Measurements from ENCODE around the gene HJV.
"Not testable (repeated sequence)": the region's sequence is repeated elsewhere in the genome, so short reads cannot be mapped to it uniquely, and the experiment has no call there.

The HJV gene, protein sequence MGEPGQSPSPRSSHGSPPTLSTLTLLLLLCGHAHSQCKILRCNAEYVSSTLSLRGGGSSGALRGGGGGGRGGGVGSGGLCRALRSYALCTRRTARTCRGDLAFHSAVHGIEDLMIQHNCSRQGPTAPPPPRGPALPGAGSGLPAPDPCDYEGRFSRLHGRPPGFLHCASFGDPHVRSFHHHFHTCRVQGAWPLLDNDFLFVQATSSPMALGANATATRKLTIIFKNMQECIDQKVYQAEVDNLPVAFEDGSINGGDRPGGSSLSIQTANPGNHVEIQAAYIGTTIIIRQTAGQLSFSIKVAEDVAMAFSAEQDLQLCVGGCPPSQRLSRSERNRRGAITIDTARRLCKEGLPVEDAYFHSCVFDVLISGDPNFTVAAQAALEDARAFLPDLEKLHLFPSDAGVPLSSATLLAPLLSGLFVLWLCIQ

GRCh38 chr1:146021622-146022402, at the start of gene HJV:
TSS of gene HJV (minus strand) at chr1:146021735. CDS start at chr1:146020231, 1,504 bp downstream.
- DNase-seq (ENCODE audit: low spot score), result no peak

GRCh38 chr1:146059148-146059547, 37.6 kb upstream of the HJV start:
- not testable (repeated sequence) for DNase-seq (ENCODE audit: low spot score)

DNA sequence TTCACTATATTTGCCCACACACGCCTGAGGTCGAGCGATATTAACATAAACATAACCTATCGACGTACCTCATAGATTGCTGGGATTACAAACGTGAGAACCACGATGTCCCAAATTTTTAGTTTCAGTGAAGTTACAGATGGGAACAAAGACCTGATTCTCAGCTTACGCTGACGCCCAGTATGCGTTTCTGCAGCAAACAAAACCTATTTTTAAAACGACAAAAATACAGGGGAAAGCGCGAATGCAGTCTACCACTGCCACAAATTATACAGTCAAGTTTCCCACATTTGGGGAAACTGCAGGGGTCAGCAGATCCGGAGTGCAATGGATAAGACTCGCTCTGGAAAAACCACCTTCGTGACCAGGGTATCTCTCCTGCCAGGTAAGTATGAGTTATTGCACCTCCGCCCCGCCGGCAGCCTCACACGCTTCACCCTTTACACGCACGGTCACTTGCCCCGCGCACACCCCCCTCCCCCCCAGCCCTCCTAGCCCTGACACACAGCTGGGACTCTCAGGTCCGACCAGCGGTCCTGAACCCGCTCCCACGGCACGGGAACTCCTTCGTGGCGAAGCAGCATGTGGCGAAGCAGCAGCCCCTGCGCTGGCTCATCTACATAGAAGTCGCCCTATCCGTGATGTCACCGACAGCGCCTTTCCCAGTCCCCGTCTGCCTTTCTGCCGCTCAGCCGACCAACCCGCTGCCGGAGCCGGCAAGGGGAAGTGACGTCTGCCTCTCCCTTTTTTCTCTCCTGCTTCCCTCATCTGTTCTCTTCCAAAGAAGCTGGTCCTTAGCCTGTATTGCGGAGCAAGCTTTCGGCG, 30.5 kb upstream of the HJV start:
- DNase-seq (ENCODE audit: low spot score), result peak; percentile 77

DNA sequence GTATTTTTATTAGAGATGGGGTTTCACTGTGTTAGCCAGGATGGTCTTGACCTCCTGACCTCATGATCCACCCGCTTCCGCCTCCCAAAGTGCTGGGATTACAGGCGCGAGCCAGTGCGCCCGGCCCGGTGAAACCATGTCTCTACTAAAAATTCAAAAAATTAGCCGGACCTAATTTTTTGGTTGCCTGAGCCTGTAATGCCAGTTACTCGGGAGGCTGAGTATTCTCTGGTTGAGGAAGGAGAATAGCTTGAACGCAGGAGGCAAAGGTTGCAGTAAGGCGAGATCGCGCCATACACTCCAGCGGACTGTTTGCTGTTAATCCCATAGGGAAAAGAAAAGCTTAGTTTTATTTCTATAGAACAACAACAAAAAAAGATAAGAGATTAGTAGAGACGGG, 29.9 kb upstream of the HJV start:
- no peak for DNase-seq (ENCODE audit: low spot score)

DNA sequence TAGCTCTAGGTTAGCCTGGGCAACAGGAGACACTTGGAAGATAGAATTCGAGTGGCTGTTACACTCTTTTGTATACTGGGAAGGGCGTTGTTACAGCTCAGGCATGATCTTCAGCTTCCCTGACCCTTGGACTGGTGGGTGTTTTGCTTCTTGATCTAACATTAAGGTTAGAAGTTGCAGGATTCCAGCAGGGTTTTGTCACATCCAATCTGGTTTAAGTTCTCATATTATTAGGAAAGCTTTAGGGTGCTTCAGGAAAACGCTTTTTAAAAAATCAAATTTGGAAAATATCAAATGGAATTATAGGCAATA, 29.1 kb upstream of the HJV start:
- DNase-seq (ENCODE audit: low spot score), result not testable (repeated sequence)

DNA sequence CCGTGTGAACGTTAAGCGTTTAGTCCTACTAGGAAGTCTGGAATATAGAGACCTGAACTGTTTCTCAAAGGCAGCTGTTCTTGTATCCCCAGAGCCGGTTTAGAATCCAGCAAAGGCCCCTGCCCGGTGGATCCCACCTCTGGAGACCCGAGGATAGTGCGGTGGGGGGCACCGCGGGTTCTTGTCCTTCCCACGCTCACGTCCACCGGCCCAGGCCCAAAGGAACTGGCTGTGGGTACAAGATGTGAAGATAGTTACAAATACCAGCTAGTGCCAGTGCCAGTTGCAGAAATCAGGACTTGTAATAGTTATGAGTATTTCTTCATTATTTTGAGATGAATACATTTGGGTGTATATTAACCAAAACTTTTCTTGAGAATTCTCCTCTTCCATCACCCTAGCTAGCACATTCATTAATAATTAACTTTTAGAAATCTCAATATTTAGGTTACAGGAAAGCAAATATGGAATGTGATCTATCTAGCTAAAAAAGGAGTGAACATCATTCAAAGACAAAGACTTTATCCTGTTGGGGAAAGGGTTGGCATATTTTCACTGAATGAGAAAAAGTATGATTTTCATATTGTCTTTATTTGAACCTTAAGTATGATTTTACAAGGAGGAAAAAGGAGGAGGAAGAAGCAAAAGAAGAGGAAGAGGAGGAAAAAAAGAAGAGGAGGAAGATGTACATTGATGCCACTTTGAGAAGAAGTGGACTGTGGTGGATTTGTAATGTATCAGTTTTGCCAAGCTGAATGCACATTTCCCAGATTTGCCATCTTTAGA, 28.5 kb upstream of the HJV start:
- DNase-seq (ENCODE audit: low spot score), result not testable (repeated sequence)

GRCh38 chr1:146049436-146049835, 27.9 kb upstream of the HJV start:
- no peak for DNase-seq (ENCODE audit: low spot score)

DNA sequence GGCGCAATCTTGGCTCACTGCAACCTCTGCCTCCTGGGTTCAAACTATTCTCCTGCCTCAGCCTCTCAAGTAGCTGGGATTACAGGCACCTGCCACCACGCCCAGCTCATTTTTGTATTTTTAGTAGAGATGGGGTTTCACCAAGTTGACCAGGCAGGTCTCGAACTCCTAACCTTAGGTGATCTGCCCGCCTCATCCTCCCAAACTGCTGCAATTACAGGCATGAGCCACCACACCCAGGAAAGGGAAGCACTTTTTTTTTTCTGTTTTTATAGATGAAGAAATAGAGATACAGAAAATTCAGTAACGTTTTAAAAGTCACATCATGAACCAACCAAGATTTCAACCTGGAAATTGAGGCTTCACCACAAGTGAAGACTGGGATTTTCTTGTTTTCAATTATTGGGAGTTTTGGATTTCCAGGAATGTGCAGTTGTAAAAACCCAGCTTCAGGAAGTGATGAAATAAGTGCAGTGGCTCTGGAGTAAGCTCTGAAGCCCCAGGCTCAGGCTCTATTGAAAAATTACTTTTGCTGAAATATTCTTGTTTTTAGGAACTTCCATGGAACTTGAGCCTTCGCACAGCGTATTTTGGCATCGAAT, 27.1 kb upstream of the HJV start:
- not testable (repeated sequence) for DNase-seq (ENCODE audit: low spot score)

- no peak for DNase-seq (ENCODE audit: low spot score)
Measured at GRCh38 chr1:146046664-146047063, 25.1 kb upstream of the HJV start.

GRCh38 chr1:146039844-146040194, 18.3 kb upstream of the HJV start:
- DNase-seq (ENCODE audit: low spot score), result no peak

GRCh38 chr1:146036965-146037646, 15.6 kb upstream of the HJV start:
- DNase-seq (ENCODE audit: low spot score), result peak; percentile 79

DNA sequence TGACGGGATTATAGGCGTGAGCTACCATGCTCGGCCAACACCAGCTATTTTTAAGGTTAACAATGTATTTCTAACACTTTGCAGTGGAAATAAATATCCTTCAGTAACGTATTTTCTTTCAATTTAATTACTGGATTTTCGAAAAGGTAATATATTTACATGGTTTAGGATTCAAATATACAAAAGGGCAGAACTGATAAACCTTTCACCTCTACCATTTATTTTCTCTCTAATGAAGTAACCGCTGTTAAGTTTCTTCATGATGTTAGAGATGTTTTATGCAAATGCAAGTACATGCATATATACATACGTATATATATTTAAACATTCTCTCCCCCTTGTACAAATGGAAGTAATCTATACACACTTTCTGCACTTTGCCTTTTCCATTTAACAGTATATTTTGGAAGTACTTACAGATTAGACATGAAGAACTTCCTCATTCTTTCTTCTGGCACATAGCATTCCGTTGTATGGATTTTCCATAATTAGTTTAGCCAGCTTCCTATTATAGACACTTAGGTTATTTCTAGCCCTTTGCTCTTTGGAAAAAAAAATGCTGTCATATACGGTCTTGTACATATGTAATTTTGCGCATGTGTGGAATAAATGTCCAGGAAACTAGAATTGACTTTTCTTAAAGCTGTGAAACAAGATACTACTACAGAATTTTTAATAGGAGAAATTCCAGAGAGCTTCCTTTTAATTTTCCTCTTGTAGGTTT, 14.9 kb upstream of the HJV start:
- no peak for DNase-seq (ENCODE audit: low spot score)

DNA sequence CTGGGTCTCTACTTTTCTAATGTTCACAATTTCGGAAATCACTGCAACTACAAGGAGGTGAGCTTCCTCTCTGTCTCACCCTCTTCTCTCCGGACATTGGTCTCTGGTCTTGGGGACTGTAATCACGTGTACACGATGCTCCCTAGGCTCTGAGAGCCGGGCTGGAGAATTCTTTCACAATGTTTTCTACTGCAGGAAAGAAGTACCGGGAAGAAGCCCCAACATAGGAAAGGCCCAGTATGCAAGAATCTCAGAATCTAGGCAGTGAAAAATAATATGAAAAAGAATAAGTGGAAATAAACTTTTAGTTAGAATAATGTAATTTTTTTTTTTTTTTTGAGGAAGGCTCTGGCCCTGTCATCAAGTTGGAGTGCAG, 13.5 kb upstream of the HJV start:
- DNase-seq (ENCODE audit: low spot score), result no peak

- DNase-seq (ENCODE audit: low spot score), result peak; percentile 62
Measured at GRCh38 chr1:146032631-146033219, 11.2 kb upstream of the HJV start.

GRCh38 chr1:146031476-146031875, 9.9 kb upstream of the HJV start:
- no peak for DNase-seq (ENCODE audit: low spot score)

DNA sequence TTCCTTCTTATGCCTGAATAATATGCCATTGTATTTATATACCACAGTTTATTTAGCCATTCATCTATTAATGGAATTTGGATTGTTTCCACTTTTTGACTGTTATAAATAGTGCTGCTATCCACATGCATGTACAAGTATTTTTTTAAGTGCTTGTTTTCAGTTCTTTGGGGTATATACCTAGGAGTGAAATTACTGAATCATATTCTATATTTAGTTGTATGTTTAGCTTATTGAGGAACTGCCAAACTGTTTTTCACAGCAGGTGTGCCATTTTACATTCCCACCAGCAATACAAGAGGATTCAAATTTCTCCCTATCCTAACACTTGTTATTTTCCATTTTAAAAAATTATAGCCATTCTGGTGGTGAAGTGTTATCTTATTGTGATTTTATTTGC, 7.6 kb upstream of the HJV start:
- no peak for DNase-seq (ENCODE audit: low spot score)

GRCh38 chr1:146026650-146027049, 5.1 kb upstream of the HJV start:
- not testable (repeated sequence) for DNase-seq (ENCODE audit: low spot score)

DNA sequence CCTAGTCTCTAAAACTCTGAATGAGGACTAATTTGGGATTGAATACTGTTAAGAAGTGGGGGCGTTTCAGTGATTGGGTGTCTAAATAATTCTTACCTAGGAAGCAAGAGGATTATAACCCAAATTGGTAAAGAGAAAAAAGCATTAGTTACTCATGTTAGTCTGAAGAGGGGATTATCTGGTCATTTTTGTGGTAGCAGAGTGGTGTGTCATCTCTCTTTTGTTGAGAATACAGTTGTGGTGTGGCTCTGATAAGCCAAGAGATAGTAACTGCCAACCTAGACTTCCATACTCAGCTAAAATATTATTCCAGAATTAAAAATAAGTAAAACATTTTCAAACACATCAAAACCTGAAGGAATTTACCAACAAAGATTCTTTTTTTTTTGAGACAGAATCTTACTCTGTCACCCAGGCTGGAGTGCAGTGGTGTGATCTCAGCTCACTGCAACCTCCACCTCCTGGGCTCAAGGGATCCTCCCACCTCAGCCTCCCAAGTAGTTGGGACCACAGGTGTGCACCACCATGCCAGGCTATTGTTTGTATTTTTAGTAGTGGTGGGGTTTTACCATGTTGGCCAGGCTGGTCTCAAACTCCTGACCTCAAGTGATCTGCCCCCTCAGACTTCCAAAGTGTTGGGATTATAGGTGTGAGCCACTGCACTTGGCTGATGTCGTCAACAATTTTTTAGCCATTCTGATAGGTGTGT, 4.4 kb upstream of the HJV start:
- not testable (repeated sequence) for DNase-seq (ENCODE audit: low spot score)

All from CD4-positive, alpha-beta T cell treated with Interleukin-15 for 4 hours (primary cell).